Stimulated activated CD8-positive, alpha-beta memory T cell treated with anti-CD3 and anti-CD28 coated beads, Interleukin-7, amount 100 ng/mL, for 48 hours (primary cell): ENCODE results near the gene ZNF846.
A peak's percentile ranks its signal among the peaks of the same experiment; 100 is the strongest.
"Not testable (repeated sequence)": the region's sequence is repeated elsewhere in the genome, so short reads cannot be mapped to it uniquely, and the experiment has no call there.

Experiments used
- DNase-seq, 2 donors: peaks; one replicate each; pipeline ENCODE4 v3.0.0-alpha.2; 2020; ENCODE audit warnings: low read depth in 1 of 2; ENCODE audit errors: extremely low read depth in 1 of 2

ZNF846 gene

DNA sequence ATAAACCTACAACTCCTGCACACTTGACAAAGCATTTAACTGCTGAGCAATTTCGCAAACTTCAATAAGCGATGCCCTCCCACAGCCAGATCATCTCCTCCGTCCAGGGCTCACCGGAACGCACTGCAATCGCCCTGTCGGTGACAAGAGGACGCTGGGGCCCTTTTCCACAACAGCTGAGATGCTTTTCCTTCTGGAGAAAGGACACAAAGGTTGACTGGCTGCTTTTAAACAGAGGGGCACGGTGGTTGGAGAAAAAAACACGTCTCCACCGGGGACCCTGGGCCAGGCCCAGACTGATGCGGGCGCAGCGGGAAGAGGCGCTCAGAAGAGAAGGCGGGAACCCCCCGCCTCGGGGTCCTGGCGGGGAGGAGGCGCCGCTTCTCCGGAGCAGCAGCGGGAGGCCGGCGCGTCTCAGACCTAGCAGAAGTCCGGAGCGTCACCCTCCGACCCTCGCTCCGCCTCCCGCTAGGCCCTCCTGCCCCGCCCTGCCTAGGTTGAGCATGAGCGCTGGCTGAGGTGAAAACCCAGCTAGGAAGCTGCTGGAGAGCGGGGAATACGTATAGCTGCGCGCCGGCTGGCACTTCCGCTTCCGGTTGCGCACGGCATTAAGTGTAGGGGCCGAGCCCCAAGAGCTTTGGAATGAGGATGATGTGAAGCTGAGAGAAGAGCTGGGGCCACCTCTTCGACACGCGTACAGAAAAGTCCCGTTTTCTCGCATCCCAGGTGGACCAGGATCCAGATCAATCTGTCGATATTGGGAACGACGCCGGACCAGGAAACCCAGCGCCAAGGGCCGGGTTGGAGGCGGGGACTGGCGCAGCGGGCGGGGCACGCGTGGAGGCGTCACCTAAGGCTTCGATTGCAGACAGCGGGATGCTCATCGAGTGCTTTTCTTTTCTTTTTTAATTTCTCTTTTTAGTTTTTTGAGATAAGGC is at the start of gene ZNF846:
Gene ZNF846, minus strand, starts transcription at position 564 of the 938 bp plus-strand sequence. CDS start 3,788 bp downstream, outside the sequence.
- peak; percentile 85 to 94 for DNase-seq

DNA sequence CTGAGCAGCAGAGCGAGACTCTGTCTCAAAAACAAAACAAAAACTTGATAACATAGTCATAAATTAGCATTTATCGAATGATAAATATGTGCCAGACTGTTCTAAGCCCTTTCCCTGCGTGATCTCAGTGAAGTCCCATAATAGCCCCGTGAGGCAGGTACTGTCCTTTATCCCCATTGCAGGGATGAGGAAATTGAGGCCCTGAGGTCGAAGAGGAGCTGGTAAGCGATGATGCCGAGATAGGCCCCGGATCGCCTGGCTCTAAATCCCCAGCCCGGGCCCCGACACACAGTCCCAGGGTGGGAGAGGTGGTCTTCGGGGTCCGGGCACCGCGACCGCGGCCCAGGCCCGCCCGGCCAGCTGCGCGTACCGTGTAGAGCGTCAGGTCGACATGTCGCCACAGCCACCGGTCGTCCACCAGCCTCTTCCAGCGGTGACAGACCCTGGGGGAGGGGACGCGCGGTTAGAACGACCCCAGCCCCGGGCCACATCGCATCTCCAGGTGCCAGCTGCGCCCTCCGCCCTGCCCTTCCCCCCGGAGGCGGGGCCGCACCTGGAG is 49.7 kb upstream of the ZNF846 start:
- DNase-seq, result no peak

DNA sequence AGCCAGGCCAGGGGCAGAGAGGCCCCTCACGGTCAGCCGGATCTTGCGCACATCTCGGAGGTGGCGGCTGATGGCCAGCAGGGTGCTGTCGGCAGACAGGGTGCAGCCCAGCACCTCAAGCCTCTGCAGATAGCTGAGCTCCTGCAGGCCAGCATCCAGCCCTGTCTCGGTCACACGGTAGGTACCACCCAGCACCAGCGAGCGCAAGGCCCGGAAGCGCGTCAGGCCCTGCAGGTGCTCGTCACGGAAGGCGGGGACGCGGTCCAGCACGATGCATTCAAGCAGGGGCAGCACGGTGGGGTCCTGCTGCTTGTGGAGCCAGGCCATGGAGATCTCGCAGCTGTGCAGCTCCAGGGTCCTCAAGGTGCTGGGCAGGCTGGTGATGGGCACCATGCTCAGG is 42.6 kb upstream of the ZNF846 start:
- no peak for DNase-seq

DNA sequence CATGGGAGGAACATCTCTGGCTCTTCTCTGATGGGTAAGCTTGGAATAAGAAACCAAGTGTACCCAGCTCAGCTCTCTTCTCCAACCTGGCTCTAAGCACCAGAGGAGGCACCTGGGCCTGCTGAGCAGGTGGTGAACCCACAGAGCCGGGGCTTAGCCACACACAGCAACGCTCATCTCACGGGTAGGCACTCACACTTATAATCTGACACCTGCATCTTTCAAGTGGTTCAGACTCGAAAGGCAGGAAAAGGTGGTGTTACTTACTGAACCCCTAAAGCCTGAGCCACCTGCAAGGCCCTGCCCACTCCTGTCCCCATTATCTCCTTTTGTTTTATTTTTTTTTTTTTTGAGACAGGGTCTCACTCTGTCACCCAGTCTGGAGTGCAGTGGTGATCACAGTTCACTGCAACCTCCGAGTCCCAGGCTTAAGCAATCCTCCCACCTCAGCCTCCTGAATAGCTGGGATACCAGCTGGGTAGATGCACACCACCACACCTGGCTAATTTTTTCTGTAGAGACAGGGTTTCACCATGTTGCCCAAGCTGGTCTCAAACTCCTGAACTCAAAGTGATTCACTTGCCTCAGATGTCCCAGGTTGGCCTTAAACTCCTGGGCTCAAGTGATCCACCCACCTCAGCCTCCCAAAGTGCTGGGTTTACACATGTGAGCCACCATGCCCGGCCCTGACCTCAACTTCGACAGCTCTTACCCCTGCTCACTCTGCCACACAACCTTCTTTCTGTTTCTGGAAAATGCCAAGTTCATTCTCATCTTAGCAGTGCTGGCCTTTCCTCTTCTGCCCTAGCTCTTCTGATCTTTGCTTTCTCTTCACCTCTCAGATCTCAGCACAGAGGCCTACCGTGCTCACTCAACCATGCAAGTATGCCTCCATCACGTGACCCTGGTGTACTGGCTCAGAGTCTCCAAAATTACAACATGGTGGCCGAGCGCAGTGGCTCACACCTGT is 40.6 kb upstream of the ZNF846 start:
- DNase-seq, result no peak

DNA sequence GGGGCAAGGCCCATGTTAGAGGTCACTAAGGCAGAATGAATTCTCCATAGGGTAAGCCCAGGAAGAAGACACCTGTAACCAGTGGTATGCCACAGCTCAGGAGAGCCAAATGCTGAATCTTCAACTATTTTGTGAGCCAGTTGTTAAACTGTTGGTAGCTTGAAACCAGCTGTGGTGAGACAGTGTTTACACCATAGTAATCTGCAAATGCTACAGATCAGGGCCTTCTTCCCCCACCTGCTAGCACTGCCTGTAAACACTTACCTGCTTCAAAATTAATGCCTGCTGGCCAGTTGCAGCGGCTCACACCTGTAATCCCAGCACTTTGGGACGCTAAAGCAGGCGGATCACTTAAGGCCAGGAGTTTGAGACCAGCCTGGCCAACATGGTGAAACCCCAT is 38.3 kb upstream of the ZNF846 start:
- DNase-seq, result no peak

DNA sequence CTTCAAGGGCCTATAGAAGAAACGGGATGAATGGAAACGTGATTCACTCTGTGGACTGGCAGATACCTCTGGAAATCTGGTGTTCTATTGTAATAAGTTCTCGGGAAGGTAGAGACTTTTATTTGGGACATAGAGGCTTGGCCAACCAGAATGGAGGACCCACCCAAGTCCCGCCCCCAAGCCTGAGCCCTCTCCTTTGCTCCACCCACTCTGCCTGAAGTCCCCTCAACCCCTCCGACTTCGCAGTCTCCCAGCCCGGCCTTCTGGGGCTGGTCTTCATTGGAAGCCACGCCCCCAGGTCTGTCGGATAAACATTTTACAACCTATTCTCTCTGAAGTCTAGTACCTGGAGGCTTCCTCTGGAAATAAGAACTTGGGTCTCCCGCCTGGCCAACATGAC is 33.4 kb upstream of the ZNF846 start:
- no peak for DNase-seq

DNA sequence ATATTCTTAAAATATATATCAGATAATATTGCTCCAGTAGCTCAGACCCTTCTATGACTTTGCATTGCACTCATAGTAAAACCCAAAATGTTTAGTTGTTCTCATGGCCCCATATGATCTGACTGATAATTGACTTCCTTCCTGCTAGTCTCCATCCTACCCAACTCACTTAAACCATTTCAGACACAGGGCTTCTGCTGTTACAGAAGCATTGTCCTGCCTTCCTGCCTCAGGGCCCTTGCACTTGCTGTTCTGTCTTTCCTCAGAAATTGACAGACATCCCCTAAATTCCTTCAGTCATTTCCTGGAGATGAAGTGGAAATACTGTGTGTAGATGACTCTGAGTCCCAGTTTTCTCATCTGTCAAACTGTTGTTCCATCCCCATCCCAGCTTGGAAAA is 30.6 kb upstream of the ZNF846 start:
- no peak for DNase-seq

DNA sequence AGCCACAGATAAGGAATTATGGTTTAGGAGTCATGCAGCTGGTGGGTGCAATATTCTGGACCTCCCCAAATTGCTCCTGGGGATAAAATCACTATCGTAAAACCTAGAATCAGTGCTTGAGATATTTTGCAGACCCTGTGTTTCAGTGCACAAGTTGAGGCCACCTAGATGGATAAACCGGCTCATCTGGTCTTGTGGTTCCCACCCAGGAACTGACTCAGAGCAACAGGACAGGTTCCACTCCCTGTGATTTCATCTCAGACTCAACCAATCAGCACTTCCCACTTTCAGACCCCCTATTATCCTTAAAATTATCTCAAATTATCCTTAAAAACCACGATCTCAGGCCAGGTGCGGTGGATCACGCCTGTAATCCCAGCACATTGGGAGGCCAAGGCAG is 29.3 kb upstream of the ZNF846 start:
- no peak for DNase-seq

DNA sequence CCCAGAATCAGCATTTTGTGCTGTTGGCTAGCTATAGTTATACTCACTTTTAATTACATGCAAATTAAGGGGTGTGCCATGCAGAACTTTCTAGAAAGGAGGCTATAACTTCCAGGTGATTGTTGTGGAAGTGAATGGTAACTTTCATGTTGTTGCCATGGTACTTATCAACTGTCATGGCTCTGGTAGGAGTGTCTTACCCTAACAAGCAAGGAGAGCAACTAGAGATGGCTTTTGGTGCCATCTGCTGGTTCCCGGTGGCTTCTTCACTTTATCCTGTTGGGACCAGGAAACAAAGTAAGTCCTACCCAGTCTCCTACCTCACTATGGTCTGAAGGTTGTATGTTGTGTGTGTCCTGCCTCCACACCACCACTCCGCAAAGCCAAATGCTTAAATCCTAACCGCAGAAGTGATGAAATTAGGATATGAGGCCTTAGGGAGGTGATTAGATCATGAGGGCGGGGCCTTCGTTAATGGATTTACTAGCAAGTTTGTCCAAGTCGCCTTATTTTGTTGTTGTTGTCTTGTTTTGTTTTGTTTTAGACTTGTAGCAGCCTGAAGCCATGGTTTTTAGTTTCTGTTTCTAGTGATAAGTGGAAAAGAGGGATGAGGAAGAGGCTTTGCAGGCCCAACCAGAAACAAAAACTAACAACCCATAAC is 27.7 kb upstream of the ZNF846 start:
- DNase-seq, result peak; percentile 52 to 78

DNA sequence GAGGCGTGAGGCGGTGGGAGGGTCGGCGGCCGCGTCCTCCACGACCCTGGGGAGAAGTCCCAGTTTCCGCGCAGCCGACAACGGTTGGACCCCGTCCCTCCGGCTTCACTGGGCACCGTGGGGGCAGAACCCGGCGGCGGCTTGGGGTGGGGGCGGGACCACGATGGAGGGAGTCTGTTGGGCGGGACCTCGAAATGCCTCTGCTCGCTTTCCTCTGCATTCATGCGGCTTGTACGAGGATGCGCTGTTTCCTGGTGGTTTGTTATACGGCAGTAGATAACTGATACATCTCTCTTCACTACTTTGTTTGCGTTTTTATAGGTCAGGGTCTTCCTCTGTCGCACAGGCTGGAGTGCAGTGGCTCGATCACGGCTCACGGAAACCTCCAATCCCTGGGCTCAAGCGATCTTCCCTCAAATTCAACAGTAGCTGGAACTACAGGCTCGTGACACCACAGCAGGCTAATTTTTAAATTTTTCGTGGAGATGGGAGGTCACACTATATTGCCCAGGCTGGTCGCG is 24.6 kb upstream of the ZNF846 start:
- peak; percentile 37 to 42 for DNase-seq

DNA sequence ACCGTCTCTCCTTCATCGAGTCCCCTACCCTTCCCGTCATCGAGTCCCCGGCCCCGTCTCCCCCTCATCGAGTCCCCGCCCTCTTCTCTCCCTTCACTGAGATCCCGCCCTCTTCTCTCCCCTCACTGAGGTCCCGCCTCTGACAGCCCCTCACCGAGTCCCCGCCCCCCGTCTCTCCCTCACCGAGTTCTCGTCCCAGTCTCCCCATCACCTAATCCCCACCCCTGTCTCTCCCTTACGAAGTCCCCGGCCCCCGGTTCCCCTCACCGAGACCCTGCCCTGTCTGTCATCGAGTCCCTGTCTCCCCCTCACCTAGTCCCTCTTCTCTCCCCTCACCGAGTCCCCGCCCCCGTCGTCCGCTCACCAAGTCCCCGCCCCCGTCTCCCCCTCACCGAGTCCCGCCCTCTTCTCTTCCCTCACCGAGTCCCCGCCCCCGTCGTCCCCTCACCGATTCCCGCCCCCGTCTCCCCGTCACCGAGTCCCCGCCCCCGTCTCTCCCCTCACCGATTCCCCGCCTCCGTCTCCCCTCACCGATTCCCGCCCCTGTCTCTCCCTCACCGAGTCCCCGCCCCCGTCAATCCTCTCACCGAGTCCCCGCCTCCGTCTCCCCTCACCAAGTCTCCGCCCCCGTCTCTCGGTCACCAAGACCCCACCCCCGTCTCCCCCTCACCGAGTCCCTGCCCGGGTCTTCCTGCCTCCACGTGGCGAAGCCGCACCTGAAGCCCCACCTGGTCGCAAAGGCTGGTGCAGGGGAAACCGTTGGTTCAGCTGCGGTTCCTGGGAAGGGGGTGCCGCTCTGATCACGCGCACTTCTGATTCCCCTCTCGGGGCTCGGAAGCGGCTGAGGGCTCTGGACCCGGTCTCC is 23.9 kb upstream of the ZNF846 start:
- peak; percentile 62 to 88 for DNase-seq

DNA sequence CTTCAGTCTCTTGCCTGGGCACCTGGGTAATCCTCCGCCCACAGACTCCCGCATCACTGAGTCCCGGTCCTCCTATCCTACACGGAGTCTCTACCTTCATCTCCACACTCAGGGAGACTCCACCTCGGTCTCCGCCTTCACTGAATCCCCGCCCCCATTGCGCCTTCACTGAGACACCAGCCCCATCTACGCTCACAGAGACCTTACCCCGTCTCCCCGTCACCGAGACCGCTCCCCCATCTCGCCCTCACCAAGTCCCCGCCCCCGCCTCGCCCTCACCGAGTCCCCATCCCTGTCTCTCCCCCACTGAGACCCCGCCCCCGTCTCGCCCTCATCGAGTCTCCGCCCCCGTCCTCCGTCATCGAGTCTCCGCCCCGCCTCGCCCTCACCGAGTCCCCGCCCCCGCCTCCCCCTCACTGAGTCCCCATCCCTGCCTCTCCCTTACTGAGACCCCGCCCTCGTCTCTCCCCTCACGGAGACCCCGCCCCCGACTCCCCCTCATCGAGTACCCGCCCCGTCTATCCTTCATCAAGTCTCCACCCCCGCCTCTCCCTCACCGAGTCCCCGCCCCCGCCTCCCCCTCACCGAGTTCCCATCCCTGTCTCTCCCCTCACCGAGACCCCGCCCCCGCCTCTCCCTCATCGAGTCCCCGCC is 23.1 kb upstream of the ZNF846 start:
- DNase-seq, result peak; percentile 70 to 91

DNA sequence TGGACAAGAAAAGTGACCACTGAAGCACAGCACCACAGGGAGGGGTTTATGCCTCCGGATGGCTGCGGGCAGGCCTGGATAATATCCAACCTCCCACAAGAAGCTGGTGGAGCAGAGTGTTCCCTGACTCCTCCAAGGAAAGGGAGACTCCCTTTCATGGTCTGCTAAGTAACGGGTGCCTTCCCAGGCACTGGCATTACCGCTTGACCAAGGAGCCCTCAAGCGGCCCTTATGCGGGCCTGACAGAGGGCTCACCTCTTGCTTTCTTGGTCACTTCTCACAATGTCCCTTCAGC is 22.5 kb upstream of the ZNF846 start:
- not testable (repeated sequence) for DNase-seq

DNA sequence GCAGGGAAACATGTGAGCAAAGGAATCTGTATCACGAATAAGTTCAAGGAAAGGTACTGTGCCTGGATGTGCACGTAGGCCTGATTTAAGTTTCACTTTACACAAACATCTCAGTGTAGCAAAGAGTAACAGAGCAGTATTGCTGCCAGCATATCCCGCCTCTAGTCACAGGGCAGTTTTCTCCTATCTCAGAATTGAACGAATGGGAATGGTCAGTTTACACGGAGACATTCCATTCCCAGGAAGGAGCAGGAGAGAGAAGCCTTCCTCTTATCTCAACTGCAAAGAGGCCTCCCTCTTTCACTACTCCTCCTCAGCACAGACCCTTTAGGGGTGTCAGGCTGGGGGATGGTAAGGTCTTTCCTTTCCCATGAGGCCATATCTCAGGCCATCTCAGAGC is 21.0 kb upstream of the ZNF846 start:
- not testable (repeated sequence) for DNase-seq

DNA sequence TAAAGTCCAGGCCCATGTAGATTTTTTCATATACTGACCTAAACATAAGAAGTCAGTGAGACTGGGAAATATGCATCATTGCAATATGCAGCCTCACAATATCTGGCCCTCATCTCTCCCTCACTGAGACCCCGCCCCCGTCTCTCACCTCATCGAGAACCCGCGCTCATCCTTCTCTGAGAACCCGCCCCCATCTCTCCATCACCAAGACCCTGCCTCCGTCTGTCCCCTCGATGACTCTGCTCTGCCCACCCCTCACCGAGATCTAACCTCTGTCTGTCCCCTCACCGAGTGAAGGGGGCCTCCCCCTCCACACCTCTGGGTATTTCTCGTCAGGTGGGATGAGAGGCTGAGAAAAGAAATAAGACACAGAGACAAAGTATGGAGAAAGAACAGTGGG is 20.5 kb upstream of the ZNF846 start:
- DNase-seq, result no peak

DNA sequence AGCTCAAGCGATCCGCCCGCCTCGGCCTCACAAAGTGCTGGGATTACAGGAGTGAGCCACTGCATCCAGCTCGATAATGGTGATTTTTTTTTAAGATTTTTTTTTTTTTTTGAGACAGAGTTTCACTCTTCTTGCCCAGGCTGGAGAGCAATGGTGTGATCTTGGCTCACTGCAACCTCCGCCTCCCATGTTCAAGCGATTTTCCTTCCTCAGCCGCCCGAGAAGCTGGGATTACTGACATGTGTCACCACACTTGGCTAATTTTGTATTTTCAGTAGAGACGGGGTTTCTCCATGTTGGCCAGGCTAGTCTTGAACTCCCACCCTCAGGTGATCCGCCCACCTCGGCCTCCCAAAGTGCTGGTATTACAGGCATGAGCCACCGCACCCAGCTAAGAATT is 20.1 kb upstream of the ZNF846 start:
- not testable (repeated sequence) for DNase-seq

DNA sequence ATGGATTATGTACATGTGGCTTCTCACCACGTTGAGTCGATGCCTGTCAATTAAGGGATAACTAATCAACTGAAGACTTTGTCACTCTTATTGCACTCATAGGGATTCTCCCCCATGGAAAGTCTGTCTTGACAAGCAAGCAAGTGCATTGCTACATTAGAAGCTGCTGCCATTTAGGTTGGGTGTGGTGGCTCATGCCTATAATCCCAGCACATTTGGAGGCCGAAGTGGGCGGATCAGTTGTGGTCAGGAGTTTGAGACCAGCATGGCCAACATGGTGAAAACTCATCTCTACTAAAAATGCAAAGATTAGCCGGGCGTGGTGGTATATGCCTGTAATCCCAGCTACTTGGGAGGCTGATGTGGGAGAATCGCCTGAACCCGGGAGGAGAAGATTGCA is 18.3 kb upstream of the ZNF846 start:
- no peak for DNase-seq

DNA sequence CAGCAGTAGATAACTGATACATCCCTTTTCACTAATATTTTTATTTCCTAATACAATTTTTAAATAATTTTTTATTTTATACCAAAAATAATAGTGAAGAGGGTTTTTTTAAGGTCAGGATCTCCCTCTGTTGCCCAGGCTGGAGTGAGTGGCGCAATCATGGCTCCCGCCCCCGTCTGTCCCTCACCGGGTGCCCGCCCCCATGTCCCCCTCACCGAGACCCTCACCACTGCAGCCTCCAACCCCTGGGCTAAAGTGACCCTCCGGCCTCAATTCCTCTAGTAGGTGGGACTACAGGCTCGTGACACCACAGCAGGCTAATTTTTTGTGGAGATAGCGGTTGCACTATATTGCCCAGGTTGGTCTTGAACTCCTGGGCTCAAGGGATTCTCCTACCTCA is 17.8 kb upstream of the ZNF846 start:
- no peak for DNase-seq
